SK-N-SH treated with all-trans-retinoic acid at 6 μM for 48 hours (cell line): ENCODE measurements around the gene GPR132.
A peak's percentile ranks its signal among the peaks of the same experiment; 100 is the strongest.

Source experiments
- ATAC-seq: fragments of 200-7000 bp; cut with Tn5 transposase; 3 replicates; pipeline ENCODE4 v1.9.1; 2020; ENCODE audit warnings: mild to moderate bottlenecking, moderate library complexity
- ARNTL ChIP-seq: fragments of 450-650 bp; formaldehyde crosslinking; IDR thresholded peaks from 2 replicates; pipeline ENCODE4 v1.5.0; 2020; ENCODE audit warnings: low read depth, mild to moderate bottlenecking, moderate library complexity, borderline replicate concordance
- BACH2 ChIP-seq: fragments of 250-450 bp; sonication (Bioruptor Pico); IDR thresholded peaks from 2 replicates; pipeline ENCODE4 v1.9.0; 2021; ENCODE audit warnings: mild to moderate bottlenecking, borderline replicate concordance
- CSDC2 ChIP-seq: fragments of 250-450 bp; sonication (Bioruptor Pico); IDR thresholded peaks from 2 replicates; pipeline ENCODE4 v1.5.0; 2020; ENCODE audit warnings: mild to moderate bottlenecking, moderate library complexity
- ESRRG ChIP-seq: fragments of 250-450 bp; sonication (Bioruptor Pico); IDR thresholded peaks from 2 replicates; pipeline ENCODE4 v1.6.1; 2021; ENCODE audit warnings: mild to moderate bottlenecking
- GLIS3 ChIP-seq: fragments of 250-450 bp; sonication (Bioruptor Pico); IDR thresholded peaks from 2 replicates; pipeline ENCODE4 v1.5.0; 2020; ENCODE audit warnings: mild to moderate bottlenecking, moderate library complexity
- OSR1 ChIP-seq: fragments of 250-450 bp; sonication (Bioruptor Pico); IDR thresholded peaks from 2 replicates; pipeline ENCODE4 v1.8.0; 2022; ENCODE audit warnings: moderate library complexity, mild to moderate bottlenecking, inconsistent platforms
- PPARA ChIP-seq: fragments of 250-450 bp; sonication (Bioruptor Pico); IDR thresholded peaks from 2 replicates; pipeline ENCODE4 v1.5.0; 2020; ENCODE audit warnings: mild to moderate bottlenecking, borderline replicate concordance
- RARB ChIP-seq: fragments of 250-450 bp; sonication (Bioruptor Pico); IDR thresholded peaks from 2 replicates; pipeline ENCODE4 v1.8.0; 2021; ENCODE audit warnings: mild to moderate bottlenecking, moderate library complexity
- SNAI2 ChIP-seq: fragments of 250-450 bp; sonication (Bioruptor Pico); IDR thresholded peaks from 2 replicates; pipeline ENCODE4 v1.5.0; 2020; ENCODE audit warnings: mild to moderate bottlenecking, moderate library complexity
- TCF4 ChIP-seq: fragments of 250-450 bp; sonication (Bioruptor Pico); IDR thresholded peaks from 2 replicates; pipeline ENCODE4 v1.8.0; 2021; ENCODE audit warnings: mild to moderate bottlenecking, moderate library complexity, borderline replicate concordance
- TOX ChIP-seq: fragments of 250-450 bp; sonication (Bioruptor Pico); IDR thresholded peaks from 2 replicates; pipeline ENCODE4 v1.8.0; 2021; ENCODE audit warnings: mild to moderate bottlenecking, moderate library complexity, borderline replicate concordance
- ZC3H10 ChIP-seq: fragments of 250-450 bp; sonication (Bioruptor Pico); IDR thresholded peaks from 2 replicates; pipeline ENCODE4 v1.5.1; 2021; ENCODE audit warnings: mild to moderate bottlenecking, moderate library complexity
- ZFP30 ChIP-seq: fragments of 450-650 bp; formaldehyde crosslinking; IDR thresholded peaks from 2 replicates; pipeline ENCODE4 v1.5.0; 2022; ENCODE audit warnings: mild to moderate bottlenecking, moderate library complexity
- ZNF565 ChIP-seq: fragments of 450-650 bp; formaldehyde crosslinking; conservative IDR thresholded peaks from 2 replicates; pipeline ENCODE4 v1.5.0; 2020; ENCODE audit warnings: low read depth, mild to moderate bottlenecking, moderate library complexity
- ZNF70 ChIP-seq: fragments of 450-650 bp; formaldehyde crosslinking; IDR thresholded peaks from 2 replicates; pipeline ENCODE4 v1.5.0; 2020; ENCODE audit warnings: mild to moderate bottlenecking, moderate library complexity
- ZNF8 ChIP-seq: fragments of 450-650 bp; formaldehyde crosslinking; IDR thresholded peaks from 2 replicates; pipeline ENCODE4 v1.5.0; 2020; ENCODE audit warnings: mild to moderate bottlenecking, moderate library complexity
- TF ChIP-seq, protein P1 (sequence below): fragments of 250-450 bp; sonication (Bioruptor Pico); IDR thresholded peaks from 2 replicates; pipeline ENCODE4 v1.5.1; 2020; ENCODE audit warnings: low read depth, mild to moderate bottlenecking, moderate library complexity
- TF ChIP-seq, protein P2 (sequence below): fragments of 250-450 bp; sonication (Bioruptor Pico); IDR thresholded peaks from 2 replicates; pipeline ENCODE4 v1.8.0; 2021; ENCODE audit warnings: low read depth, mild to moderate bottlenecking, moderate library complexity, borderline replicate concordance
- TF ChIP-seq, protein P3 (sequence below): fragments of 250-450 bp; sonication (Bioruptor Pico); IDR thresholded peaks from 2 replicates; pipeline ENCODE4 v1.8.0; 2020; ENCODE audit warnings: mild to moderate bottlenecking, moderate library complexity, borderline replicate concordance
- TF ChIP-seq, protein P4 (sequence below): fragments of 250-450 bp; sonication (Bioruptor Pico); IDR thresholded peaks from 2 replicates; pipeline ENCODE4 v1.5.0; 2020; ENCODE audit warnings: mild to moderate bottlenecking, moderate library complexity
- TF ChIP-seq, protein P5 (sequence below): fragments of 250-450 bp; sonication (Bioruptor Pico); IDR thresholded peaks from 2 replicates; pipeline ENCODE4 v1.5.1; 2021; ENCODE audit warnings: mild to moderate bottlenecking, moderate library complexity

GPR132 gene

DNA sequence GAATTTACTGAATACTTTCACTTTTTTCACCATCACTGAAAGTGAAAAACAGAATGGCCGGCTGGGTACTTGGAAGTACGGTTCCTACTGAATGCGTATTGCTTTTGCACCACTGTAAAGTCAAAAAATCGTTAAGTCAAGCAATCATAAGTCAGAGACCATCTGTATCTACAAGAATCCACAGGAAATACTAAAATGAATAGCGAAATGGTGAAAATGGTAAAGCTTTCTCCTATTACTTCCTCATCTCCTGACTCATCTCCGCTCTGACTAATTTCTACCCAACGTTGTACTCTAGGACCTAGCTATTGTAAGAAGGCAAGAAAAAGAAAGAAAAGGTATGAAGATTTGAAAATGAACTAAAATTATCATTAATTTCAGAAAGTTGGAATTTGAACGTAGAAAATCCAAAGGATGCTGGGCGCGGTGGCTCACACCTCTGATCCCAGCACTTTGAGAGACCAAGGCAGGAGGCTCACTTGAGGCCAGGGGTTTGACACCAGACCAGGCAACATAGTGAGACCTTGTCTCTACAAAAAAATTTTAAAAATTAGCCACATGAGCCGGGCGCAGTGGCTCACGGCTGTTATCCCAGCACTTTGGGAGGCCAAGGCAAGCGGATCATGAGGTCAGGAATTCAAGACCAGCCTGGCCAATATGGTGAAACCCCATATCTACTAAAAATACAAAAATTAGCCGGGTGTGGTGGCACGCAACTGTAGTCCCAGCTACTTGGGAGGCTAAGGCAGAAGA, 39.0 kb downstream of the GPR132 start:
- ATAC-seq = peak; percentile 19; the same call in 2 of the 3 replicates
- TF ChIP-seq SNAI2 (CRISPR knock-in tag) (no peak), GLIS3 (CRISPR knock-in tag) (no peak), ZNF565 (CRISPR knock-in tag) (no peak), BACH2 (no peak), TCF4 (no peak), ZNF70 (CRISPR knock-in tag) (no peak), CSDC2 (CRISPR knock-in tag) (no peak), RARB (no peak), ZFP30 (CRISPR knock-in tag) (no peak), ARNTL (CRISPR knock-in tag) (no peak), ESRRG (no peak), ZC3H10 (CRISPR knock-in tag) (no peak), ZNF8 (CRISPR knock-in tag) (no peak), OSR1 (CRISPR knock-in tag) (no peak), PPARA (no peak)
- TF ChIP-seq, protein P1, sequence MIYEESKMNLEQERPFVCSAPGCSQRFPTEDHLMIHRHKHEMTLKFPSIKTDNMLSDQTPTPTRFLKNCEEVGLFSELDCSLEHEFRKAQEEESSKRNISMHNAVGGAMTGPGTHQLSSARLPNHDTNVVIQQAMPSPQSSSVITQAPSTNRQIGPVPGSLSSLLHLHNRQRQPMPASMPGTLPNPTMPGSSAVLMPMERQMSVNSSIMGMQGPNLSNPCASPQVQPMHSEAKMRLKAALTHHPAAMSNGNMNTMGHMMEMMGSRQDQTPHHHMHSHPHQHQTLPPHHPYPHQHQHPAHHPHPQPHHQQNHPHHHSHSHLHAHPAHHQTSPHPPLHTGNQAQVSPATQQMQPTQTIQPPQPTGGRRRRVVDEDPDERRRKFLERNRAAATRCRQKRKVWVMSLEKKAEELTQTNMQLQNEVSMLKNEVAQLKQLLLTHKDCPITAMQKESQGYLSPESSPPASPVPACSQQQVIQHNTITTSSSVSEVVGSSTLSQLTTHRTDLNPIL (CRISPR knock-in tag) = no peak
- TF ChIP-seq, protein P2, sequence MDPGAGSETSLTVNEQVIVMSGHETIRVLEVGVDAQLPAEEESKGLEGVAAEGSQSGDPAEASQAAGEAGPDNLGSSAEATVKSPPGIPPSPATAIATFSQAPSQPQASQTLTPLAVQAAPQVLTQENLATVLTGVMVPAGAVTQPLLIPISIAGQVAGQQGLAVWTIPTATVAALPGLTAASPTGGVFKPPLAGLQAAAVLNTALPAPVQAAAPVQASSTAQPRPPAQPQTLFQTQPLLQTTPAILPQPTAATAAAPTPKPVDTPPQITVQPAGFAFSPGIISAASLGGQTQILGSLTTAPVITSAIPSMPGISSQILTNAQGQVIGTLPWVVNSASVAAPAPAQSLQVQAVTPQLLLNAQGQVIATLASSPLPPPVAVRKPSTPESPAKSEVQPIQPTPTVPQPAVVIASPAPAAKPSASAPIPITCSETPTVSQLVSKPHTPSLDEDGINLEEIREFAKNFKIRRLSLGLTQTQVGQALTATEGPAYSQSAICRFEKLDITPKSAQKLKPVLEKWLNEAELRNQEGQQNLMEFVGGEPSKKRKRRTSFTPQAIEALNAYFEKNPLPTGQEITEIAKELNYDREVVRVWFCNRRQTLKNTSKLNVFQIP (CRISPR knock-in tag) = no peak
- TF ChIP-seq, protein P3, sequence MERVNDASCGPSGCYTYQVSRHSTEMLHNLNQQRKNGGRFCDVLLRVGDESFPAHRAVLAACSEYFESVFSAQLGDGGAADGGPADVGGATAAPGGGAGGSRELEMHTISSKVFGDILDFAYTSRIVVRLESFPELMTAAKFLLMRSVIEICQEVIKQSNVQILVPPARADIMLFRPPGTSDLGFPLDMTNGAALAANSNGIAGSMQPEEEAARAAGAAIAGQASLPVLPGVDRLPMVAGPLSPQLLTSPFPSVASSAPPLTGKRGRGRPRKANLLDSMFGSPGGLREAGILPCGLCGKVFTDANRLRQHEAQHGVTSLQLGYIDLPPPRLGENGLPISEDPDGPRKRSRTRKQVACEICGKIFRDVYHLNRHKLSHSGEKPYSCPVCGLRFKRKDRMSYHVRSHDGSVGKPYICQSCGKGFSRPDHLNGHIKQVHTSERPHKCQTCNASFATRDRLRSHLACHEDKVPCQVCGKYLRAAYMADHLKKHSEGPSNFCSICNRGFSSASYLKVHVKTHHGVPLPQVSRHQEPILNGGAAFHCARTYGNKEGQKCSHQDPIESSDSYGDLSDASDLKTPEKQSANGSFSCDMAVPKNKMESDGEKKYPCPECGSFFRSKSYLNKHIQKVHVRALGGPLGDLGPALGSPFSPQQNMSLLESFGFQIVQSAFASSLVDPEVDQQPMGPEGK (CRISPR knock-in tag) = no peak
- TF ChIP-seq, protein P4, sequence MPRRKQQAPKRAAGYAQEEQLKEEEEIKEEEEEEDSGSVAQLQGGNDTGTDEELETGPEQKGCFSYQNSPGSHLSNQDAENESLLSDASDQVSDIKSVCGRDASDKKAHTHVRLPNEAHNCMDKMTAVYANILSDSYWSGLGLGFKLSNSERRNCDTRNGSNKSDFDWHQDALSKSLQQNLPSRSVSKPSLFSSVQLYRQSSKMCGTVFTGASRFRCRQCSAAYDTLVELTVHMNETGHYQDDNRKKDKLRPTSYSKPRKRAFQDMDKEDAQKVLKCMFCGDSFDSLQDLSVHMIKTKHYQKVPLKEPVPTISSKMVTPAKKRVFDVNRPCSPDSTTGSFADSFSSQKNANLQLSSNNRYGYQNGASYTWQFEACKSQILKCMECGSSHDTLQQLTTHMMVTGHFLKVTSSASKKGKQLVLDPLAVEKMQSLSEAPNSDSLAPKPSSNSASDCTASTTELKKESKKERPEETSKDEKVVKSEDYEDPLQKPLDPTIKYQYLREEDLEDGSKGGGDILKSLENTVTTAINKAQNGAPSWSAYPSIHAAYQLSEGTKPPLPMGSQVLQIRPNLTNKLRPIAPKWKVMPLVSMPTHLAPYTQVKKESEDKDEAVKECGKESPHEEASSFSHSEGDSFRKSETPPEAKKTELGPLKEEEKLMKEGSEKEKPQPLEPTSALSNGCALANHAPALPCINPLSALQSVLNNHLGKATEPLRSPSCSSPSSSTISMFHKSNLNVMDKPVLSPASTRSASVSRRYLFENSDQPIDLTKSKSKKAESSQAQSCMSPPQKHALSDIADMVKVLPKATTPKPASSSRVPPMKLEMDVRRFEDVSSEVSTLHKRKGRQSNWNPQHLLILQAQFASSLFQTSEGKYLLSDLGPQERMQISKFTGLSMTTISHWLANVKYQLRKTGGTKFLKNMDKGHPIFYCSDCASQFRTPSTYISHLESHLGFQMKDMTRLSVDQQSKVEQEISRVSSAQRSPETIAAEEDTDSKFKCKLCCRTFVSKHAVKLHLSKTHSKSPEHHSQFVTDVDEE = no peak
- TF ChIP-seq, protein P5, sequence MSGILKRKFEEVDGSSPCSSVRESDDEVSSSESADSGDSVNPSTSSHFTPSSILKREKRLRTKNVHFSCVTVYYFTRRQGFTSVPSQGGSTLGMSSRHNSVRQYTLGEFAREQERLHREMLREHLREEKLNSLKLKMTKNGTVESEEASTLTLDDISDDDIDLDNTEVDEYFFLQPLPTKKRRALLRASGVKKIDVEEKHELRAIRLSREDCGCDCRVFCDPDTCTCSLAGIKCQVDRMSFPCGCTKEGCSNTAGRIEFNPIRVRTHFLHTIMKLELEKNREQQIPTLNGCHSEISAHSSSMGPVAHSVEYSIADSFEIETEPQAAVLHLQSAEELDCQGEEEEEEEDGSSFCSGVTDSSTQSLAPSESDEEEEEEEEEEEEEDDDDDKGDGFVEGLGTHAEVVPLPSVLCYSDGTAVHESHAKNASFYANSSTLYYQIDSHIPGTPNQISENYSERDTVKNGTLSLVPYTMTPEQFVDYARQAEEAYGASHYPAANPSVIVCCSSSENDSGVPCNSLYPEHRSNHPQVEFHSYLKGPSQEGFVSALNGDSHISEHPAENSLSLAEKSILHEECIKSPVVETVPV (CRISPR knock-in tag) = no peak

DNA sequence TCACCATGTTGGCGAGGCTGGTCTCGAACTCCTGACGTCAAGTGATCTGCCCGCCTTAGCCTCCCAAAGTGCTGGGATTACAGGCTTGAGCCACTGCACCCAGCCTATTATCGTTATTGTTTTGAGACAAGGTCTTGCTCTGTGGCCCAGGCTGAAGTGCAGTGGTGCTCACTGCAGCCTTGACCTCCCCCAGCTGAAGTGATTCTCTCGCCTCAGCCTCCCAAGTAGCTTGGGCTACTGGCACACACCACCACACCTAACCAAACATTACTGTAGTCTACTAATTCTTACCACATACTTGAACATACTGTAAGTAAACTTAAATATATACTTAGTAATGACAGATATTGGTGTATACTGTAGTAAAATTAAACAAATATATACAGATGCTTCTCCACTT, 39.8 kb downstream of the GPR132 start:
- TF ChIP-seq, protein P5 (CRISPR knock-in tag) = no peak
- no peak for TF ChIP-seq ARNTL (CRISPR knock-in tag)
- TF ChIP-seq TOX (CRISPR knock-in tag) = no peak
- no peak for TF ChIP-seq SNAI2 (CRISPR knock-in tag)
- TF ChIP-seq ESRRG = no peak
- TF ChIP-seq, protein P3 (CRISPR knock-in tag) = no peak
- TF ChIP-seq PPARA = no peak
- TF ChIP-seq ZNF8 (CRISPR knock-in tag) = no peak
- TF ChIP-seq ZNF70 (CRISPR knock-in tag) = no peak
- no peak for TF ChIP-seq GLIS3 (CRISPR knock-in tag)
- TF ChIP-seq ZNF565 (CRISPR knock-in tag) = no peak
- TF ChIP-seq, protein P2 (CRISPR knock-in tag) = no peak
- no peak for TF ChIP-seq ZC3H10 (CRISPR knock-in tag)
- no peak for ATAC-seq
